Panc1 (cell line): ENCODE data around the gene GDI1. TPM values are rescaled to one million over a fixed set of nuclear protein-coding genes. Genes with fewer than 3 reads are reported as not detected.
A peak's percentile ranks its signal among the peaks of the same experiment; 100 is the strongest.
"Not testable (repeated sequence)": the region's sequence is repeated elsewhere in the genome, so short reads cannot be mapped to it uniquely, and the experiment has no call there.

Source experiments
- ATAC-seq: fragments of 200-7000 bp; cut with Tn5 transposase; 2 replicates; pipeline ENCODE4 v1.9.1; 2020; ENCODE audit warnings: mild to moderate bottlenecking, moderate library complexity
- BruUV-seq: library from RNA; stranded (reverse); fragments of 400-500 nt; replicated peaks from 2 replicates; lab custom pipeline; 2021; lab: Mats Ljungman, UMichigan
- CTCF ChIA-PET: fragments of 300-600 bp; sonication (Branson Sonifier 250); formaldehyde crosslinking; loops from one replicate; lab custom pipeline; 2022; ENCODE audit warnings: antibody characterized with exemption; lab: Charles Lee
- POLR2A ChIA-PET: fragments of 300-600 bp; sonication (Branson Sonifier 250); formaldehyde crosslinking; loops from one replicate; lab custom pipeline; 2022; ENCODE audit warnings: antibody characterized with exemption; lab: Charles Lee
- DNase-seq: peaks from one replicate; pipeline ENCODE4 v3.0.0-alpha.2; 2010; ENCODE audit warnings: low read depth, low spot score
- H3K27ac ChIP-seq: 2 replicates; pipeline ENCODE4 v1.5.1; 2011; ENCODE audit warnings: mild to moderate bottlenecking, low read length, inconsistent platforms
- H3K27me3 ChIP-seq: fragments of 200-500 bp; sonication (Bioruptor generic); 2 replicates; pipeline ENCODE4 v1.6.0; 2014; ENCODE audit warnings: low read length, inconsistent platforms; ENCODE audit not compliant: control insufficient read depth, insufficient read depth
- H3K36me3 ChIP-seq: fragments of 200-500 bp; sonication (Bioruptor generic); 2 replicates; pipeline ENCODE4 v1.5.1; 2014; ENCODE audit warnings: inconsistent platforms, mild to moderate bottlenecking, low read length, moderate library complexity; ENCODE audit not compliant: control insufficient read depth, insufficient read depth
- H3K4me1 ChIP-seq: 2 replicates; pipeline ENCODE4 v1.5.1; 2011; ENCODE audit warnings: inconsistent platforms, mild to moderate bottlenecking, low read length, moderate library complexity; ENCODE audit not compliant: control insufficient read depth, insufficient read depth
- H3K4me3 ChIP-seq, 2 experiments: 2 replicates each; pipeline ENCODE4 v1.5.1; 2011 to 2012; ENCODE audit warnings: low read depth in 2 of 2, low read length in 2 of 2, mild to moderate bottlenecking in 2 of 2, inconsistent platforms in 1 of 2, moderate library complexity in 1 of 2
- H3K9me3 ChIP-seq: fragments of 200-500 bp; sonication (Bioruptor generic); 2 replicates; pipeline ENCODE4 v1.5.1; 2014; ENCODE audit warnings: low read depth, mild to moderate bottlenecking, inconsistent platforms, low read length, moderate library complexity; ENCODE audit not compliant: control insufficient read depth, insufficient read depth
- POLR2AphosphoS5 ChIP-seq: IDR thresholded peaks from 2 replicates; pipeline ENCODE4 v1.6.1; 2012; ENCODE audit warnings: mild to moderate bottlenecking, low read depth, low read length, moderate library complexity
- SIN3A ChIP-seq: IDR thresholded peaks from 2 replicates; pipeline ENCODE4 v1.6.1; 2012; ENCODE audit warnings: low read depth, mild to moderate bottlenecking, low read length, moderate library complexity, borderline replicate concordance; ENCODE audit not compliant: insufficient read depth
- TCF7L2 ChIP-seq: IDR thresholded peaks from 2 replicates; pipeline ENCODE4 v1.6.1; 2011; ENCODE audit warnings: mild to moderate bottlenecking, low read depth, low read length, inconsistent platforms
- in situ Hi-C: cut with HindIII; loops from 2 replicates; pipeline ENCODE4 v1.10.0; 2016; ENCODE audit warnings: low sequenced_read_pairs, low pct_unique_long_range_greater_than_20kb
- intact Hi-C: fragments of 100-400 bp; cut with micrococcal nuclease; formaldehyde crosslinking; loops from one replicate; pipeline ENCODE4 v1.10.0; 2022; ENCODE audit not compliant: unreplicated experiment
- total RNA-seq: library from RNA; stranded (reverse); gene quantifications from one replicate; pipeline ENCODE4 v1.2.1, GENCODE V29; 2021; ENCODE audit not compliant: unreplicated experiment
- TF ChIP-seq, protein P1 (sequence below): fragments of 450-650 bp; IDR thresholded peaks from 2 replicates; pipeline ENCODE4 v1.5.1; 2017; ENCODE audit warnings: mild to moderate bottlenecking
- TF ChIP-seq, protein P2 (sequence below), 2 experiments: IDR thresholded peaks; 2 replicates each; pipeline ENCODE4 v1.6.1; 2011 to 2012; ENCODE audit warnings: low read depth in 2 of 2, control low read depth in 1 of 2, low read length in 1 of 2, mild to moderate bottlenecking in 1 of 2, moderate library complexity in 1 of 2; ENCODE audit not compliant: insufficient read depth in 1 of 2

GDI1 gene
- total RNA-seq, 1 experiment from 2014 or later, result 317 TPM

DNA sequence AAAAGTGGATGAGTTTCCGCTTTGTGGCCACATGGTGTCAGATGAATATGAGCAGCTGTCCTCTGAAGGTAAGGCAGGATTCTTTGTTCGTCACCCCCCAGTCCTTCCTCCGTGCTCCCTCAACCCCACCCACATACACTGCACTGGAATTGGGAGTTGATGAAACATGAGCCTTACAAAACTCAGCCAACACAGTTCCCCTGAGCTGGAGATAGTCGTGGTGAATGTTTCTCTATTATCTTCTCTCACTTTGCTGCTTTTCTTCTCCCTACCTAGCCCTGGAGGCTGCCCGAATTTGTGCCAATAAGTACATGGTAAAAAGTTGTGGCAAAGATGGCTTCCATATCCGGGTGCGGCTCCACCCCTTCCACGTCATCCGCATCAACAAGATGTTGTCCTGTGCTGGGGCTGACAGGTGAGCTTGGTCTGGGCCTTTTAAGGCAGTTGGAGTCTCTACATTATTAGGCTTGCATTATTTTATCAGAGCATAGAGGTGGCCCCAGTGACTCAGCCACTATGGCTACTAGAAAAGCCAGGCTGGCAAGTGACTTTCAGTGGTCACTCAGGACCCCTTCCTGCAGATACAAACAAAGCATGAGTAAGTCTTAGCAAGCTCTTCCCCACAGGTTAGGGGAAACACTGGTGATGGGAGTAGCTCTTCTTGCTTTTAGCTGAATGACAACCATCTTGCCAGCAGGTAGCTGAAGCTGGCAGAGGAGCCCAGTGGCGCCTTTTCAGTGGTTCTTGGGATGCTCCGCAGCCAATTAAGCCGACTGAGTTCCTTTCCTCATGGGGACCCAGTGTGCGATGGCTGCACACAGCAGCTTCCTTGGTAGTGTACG, 37.2 kb upstream of the GDI1 start:
- Histone ChIP-seq H3K4me1 (peaks cover 29% of the 10 kb centered on the region), H3K27me3 (no peaks in the 10 kb centered on the region), H3K36me3 (peaks cover 10% of the 10 kb centered on the region), H3K27ac (peak overlapping the region; percentile 99), H3K9me3 (no peaks in the 10 kb centered on the region), H3K4me3 (peak overlapping the region; percentile 82 to 99)
- DNase-seq, result no peak
- POLR2A ChIA-PET, result no interaction called here
- no peak for ATAC-seq
- no peak for TF ChIP-seq TCF7L2
- TF ChIP-seq, protein P1, sequence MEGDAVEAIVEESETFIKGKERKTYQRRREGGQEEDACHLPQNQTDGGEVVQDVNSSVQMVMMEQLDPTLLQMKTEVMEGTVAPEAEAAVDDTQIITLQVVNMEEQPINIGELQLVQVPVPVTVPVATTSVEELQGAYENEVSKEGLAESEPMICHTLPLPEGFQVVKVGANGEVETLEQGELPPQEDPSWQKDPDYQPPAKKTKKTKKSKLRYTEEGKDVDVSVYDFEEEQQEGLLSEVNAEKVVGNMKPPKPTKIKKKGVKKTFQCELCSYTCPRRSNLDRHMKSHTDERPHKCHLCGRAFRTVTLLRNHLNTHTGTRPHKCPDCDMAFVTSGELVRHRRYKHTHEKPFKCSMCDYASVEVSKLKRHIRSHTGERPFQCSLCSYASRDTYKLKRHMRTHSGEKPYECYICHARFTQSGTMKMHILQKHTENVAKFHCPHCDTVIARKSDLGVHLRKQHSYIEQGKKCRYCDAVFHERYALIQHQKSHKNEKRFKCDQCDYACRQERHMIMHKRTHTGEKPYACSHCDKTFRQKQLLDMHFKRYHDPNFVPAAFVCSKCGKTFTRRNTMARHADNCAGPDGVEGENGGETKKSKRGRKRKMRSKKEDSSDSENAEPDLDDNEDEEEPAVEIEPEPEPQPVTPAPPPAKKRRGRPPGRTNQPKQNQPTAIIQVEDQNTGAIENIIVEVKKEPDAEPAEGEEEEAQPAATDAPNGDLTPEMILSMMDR, result no peak
- no peak for TF ChIP-seq POLR2AphosphoS5
- TF ChIP-seq, protein P2, sequence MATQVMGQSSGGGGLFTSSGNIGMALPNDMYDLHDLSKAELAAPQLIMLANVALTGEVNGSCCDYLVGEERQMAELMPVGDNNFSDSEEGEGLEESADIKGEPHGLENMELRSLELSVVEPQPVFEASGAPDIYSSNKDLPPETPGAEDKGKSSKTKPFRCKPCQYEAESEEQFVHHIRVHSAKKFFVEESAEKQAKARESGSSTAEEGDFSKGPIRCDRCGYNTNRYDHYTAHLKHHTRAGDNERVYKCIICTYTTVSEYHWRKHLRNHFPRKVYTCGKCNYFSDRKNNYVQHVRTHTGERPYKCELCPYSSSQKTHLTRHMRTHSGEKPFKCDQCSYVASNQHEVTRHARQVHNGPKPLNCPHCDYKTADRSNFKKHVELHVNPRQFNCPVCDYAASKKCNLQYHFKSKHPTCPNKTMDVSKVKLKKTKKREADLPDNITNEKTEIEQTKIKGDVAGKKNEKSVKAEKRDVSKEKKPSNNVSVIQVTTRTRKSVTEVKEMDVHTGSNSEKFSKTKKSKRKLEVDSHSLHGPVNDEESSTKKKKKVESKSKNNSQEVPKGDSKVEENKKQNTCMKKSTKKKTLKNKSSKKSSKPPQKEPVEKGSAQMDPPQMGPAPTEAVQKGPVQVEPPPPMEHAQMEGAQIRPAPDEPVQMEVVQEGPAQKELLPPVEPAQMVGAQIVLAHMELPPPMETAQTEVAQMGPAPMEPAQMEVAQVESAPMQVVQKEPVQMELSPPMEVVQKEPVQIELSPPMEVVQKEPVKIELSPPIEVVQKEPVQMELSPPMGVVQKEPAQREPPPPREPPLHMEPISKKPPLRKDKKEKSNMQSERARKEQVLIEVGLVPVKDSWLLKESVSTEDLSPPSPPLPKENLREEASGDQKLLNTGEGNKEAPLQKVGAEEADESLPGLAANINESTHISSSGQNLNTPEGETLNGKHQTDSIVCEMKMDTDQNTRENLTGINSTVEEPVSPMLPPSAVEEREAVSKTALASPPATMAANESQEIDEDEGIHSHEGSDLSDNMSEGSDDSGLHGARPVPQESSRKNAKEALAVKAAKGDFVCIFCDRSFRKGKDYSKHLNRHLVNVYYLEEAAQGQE (IDR thresholded peaks at IDR 0.05; ENCODE audit: insufficient read depth in 1 of 2, low read depth in 2 of 2, low read length in 1 of 2), result no peak
- TF ChIP-seq SIN3A, result no peak
- BruUV-seq, result no TSS peak
- in situ Hi-C loops, result no loop called here
- intact Hi-C loops, result no loop called here
- CTCF ChIA-PET, result interaction anchor here (0.5 kb wide), 1 partner anchor 100 kb away, joined by 5 read pairs; no protein-coding TSS in a partner anchor

DNA sequence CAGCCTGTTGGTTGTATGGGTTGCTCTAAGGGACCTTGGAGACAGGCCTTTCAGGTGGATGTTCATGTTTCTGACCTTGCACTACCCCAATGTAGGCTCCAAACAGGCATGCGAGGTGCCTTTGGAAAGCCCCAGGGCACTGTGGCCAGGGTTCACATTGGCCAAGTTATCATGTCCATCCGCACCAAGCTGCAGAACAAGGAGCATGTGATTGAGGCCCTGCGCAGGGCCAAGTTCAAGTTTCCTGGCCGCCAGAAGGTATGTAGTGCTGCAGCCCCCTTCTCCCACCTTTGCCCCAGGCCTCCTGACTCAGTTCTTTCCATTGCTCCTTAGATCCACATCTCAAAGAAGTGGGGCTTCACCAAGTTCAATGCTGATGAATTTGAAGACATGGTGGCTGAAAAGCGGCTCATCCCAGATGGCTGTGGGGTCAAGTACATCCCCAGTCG, 36.6 kb upstream of the GDI1 start:
- ATAC-seq, H3K36me3 ChIP-seq, H3K9me3 ChIP-seq, BruUV-seq, H3K27me3 ChIP-seq, intact Hi-C loops, DNase-seq, POLR2A ChIA-PET, in situ Hi-C loops: not testable (repeated sequence)
- Histone ChIP-seq H3K4me1 (peaks cover 29% of the 10 kb centered on the region), H3K27ac (peak overlapping the region; percentile 99; the same call in 1 of the 2 replicates), H3K4me3 (peak overlapping the region; percentile 82 to 99)
- CTCF ChIA-PET, result interaction anchor here (0.5 kb wide), 1 partner anchor 100 kb away, joined by 5 read pairs; no protein-coding TSS in a partner anchor
